GM18520 (cell line): Measurements from ENCODE around the gene NOTCH3.
A peak's percentile ranks its signal among the peaks of the same experiment; 100 is the strongest.

Source experiments
- ATAC-seq: cut with Tn5 transposase; IDR thresholded peaks from one replicate; pipeline ENCODE4 v1.9.1; 2021; ENCODE audit not compliant: unreplicated experiment

The NOTCH3 gene

GRCh38 chr19:15236886-15237285, 36.1 kb upstream of the NOTCH3 start:
- ATAC-seq = no peak

- ATAC-seq = no peak
These were observed 35.0 kb upstream of the NOTCH3 start for GRCh38 chr19:15235781-15236180.

DNA sequence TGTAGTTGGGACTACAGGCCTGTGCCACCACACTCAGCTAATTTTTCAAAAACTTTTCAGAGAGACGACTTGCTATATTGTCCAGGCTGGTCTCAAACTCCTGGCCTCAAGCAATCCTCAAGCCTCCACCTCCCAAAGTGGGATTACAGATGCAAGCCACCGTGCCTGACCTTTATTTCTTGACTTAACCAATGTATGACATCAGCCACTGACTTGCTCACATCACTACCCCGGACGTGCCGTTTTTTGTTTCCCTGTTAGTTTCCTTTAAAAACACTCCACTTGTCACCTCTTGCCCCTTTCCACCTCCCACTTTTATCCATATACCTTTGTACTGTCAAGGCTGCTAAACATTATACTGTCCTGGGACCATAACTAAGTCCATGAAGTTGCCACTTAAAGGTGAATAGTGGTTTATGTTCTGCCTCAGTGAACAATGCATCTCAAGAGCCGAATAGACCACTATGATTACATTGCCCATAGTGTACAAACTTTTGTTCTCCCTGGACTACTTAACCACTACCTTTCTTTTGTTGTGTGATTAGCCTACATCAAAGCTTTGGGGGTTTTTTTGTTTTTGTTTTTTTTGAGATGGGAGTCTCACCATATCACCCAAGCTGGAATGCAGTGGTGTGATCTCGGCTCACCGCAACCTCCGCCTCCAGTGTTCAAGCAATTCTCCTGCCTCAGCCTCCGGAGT, 33.8 kb upstream of the NOTCH3 start:
- no peak for ATAC-seq

DNA sequence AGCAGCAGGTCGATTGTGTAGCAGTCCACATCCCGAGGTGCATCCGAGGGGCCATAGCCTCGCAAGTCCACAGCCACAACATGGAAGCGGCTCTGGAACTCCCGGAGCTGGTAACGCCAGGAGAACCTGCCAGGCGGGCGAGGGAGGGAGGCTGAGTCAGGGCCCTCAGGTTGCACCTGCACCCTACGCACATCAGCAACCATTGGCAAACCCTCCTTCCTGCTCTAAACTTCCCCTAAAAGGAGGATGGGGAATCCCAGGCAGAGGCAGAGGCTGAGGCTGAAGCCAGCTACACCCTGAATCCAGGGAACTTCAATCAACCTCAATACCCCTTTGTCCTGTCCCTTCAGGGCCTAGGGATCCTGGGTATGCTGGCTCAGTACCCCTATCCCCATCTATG, 30.5 kb upstream of the NOTCH3 start:
- ATAC-seq = no peak

GRCh38 chr19:15227261-15227660, 26.5 kb upstream of the NOTCH3 start:
- no peak for ATAC-seq

DNA sequence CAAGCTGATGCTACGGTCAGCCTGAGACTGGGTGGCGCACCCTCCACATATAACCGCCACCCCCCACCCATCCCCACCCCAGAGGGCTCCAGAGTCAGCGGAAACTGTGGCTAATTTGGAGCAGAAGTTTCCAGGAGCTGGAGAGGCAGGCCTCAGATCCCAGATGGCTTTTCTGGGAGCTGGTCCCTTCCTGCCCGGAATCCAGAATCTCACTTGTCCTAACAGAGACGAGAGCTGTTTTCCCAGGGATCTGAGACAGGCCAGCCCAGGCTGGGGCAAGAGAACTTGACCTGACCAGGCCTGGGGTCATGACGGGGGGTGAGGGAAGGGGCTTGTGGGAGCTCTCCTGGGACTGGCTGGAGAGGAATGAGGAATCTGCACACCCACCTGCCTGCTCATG, 25.0 kb upstream of the NOTCH3 start:
- ATAC-seq = no peak

DNA sequence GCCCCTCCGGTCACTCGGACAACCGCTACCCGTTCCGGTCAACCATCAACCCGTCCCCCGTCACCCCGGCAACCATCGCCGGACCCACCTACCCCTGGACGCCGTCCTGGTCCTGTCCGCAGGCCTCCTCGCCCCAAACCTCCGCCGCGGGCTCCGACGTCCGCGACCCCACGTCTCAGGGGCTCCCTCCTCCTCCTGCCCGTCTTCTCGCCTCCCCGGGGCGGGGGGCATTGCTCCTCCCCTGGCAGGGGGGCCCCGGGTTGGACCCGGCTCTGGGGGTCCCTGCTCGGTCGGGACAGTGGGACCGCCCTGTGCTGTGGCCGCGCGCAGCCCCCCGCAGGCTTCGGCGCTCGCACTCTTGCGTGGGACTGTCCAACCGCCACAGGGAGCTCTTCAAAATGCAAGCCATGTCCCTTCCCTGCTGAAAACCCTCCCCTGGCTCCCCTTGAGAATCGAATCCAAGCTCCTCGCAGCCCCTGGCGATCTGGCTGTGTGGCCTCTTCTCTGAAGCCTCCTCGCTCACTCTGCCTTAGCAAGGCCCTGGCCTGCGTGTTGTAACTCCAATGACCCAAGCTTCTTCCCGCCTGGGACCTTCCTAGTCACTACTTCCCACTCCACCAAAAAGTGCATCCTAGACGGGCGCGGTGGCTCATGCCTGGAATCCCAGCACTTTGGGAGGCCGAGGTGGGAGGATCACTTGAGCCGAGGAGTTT, 23.0 kb upstream of the NOTCH3 start:
- ATAC-seq = no peak

GRCh38 chr19:15222738-15223648, 22.2 kb upstream of the NOTCH3 start:
- peak; percentile 72 for ATAC-seq

DNA sequence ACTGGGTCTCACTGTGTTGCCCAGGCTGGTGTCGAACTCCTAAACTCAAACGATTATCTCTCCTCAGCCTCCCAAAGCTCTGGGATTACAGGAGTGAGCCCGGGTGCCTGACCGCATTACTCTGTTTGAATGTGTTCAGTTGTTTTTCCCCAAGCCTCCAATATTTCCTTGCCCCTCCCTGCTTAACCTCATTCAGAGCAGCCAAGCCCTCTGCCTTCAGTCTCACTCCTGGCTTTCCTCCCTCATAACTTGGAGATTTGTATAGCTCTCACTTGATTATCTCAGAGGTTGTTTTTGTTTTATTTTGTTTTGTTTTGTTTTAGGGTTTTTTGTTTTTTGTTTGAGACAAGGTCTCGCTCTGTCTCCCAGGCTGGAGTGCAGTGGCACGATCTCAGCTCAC, 20.0 kb upstream of the NOTCH3 start:
- no peak for ATAC-seq

GRCh38 chr19:15218501-15218900, 17.7 kb upstream of the NOTCH3 start:
- no peak for ATAC-seq

DNA sequence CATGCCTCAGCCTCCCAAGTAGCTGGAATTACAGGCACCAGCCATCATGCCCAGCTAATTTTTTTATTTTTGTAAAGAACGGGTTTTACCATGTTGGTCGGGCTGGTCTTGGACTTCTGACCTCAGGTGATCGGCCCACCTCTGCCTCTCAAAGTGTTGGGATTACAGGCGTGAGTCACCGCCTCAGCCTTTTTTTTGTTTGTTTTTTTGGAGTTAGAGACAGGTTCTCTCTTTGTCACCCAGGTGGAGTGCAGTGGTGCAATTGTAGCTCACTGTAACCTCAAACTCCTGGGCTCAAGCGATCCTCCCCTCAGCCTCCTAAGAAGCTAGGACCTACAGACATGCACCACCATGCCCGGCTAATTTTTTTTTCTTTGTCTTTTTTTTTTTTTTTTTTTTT, 15.6 kb upstream of the NOTCH3 start:
- ATAC-seq = no peak

DNA sequence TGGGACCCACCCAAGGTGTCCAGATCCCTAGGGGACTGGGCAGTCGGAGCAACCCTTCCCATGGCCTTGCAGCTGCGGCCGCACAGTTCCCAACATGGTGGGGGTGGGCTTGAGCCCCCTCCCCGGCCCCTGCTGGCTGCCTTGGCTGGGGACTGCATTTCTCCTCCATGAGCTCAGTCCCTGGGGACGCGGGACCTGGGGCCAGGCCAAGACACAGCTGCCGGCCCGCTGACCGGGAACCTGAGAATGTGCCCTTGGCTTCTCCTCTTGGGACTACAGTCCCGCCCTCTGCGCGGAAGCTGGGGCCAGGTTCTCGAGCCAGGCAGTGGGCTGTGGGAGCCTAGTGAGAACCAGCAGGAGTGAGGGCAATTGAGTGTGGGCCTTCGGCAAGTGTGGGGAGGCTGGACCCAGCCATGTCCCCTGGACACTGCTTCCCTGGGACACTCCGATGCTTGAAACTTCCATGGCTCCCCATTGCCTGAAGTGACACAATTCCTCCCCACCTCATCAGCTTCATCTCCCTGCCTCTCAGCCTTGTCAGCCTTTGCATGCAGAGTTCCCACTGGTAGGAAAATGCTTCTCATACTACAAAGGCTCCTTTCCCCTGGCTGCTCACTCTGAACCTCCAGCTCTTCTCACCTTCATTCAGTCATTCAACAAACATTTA, 13.1 kb upstream of the NOTCH3 start:
- ATAC-seq = no peak

DNA sequence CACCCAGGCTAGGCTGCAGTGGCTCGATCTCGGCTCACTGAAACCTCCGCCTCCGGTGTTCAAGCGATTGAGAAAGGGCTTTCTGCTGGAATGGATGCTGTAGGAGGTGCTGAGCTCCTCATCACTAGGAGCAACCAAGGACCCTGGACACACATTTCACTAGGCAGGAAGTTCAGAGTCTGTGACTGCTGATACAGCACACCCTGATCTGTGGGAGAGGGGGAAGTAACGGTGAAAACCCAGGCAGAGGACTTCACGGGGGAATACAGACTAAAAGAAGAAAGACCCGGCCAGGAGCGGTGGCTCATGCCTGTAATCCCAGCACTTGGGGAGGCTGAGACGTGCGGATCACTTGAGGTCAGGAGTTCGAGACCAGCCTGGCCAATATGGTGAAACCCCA, 11.9 kb upstream of the NOTCH3 start:
- ATAC-seq = no peak

- no peak for ATAC-seq
These were observed 9.6 kb upstream of the NOTCH3 start for GRCh38 chr19:15210323-15210781.

DNA sequence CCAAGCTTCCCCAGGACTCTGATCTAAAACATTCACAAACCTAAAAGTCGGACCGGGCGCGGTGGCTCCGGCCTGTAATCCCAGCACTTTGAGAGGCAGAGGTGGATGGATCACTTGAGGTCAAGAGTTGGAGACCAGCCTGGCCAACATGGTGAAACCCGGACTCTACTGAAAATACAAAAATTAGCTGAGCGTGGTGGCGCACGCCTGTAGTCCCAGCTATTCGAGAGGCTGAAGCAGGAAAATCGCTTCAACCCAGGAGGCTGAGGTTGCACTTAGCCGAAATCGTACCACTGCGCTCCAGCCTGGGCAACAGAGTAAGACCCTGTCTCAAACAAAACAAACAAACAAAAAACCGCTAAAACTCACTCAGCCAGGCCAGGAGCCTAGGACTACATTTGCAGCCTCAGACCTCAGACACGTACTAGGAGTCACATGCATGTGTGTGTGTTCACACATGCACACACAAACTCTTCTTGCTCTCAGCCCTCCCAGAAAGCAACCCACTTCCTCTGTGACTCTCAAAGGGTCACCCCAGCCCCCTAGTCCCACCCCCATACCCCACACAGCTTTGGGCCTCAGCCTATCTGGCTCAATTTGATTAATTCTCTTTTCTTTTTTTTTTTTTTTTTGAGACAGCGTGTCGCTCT, 704 bp upstream of the NOTCH3 start:
- no peak for ATAC-seq

- ATAC-seq = no peak
These were observed 888 bp downstream of the NOTCH3 start for GRCh38 chr19:15199661-15200552.

- no peak for ATAC-seq
These were observed 1.7 kb downstream of the NOTCH3 start for GRCh38 chr19:15198951-15199660.

- no peak for ATAC-seq
These were observed 2.9 kb downstream of the NOTCH3 start for GRCh38 chr19:15197942-15198341.
